ENCODE data around the gene NPC1L1.

The NPC1L1 gene

GRCh38 chr7:44541028-44541869, at the start of gene NPC1L1:
Gene NPC1L1, minus strand, starts transcription at chr7:44541330. Its CDS starts 71 bp downstream, at chr7:44541259.
- no peak for DNase-seq

- no peak for DNase-seq
Observed at GRCh38 chr7:44590910-44591309, 49.8 kb upstream of the NPC1L1 start.

- DNase-seq, result peak; percentile 38
Observed at GRCh38 chr7:44587843-44588711, 46.9 kb upstream of the NPC1L1 start.

GRCh38 chr7:44583146-44583865, 42.2 kb upstream of the NPC1L1 start:
- DNase-seq, result no peak

GRCh38 chr7:44581879-44582603, 40.9 kb upstream of the NPC1L1 start, which contains the start of gene TMED4:
Gene TMED4, minus strand, starts transcription at chr7:44582231. Its CDS starts 25 bp downstream, at chr7:44582206.
- peak; percentile 99 for DNase-seq

- DNase-seq, result no peak
Observed at GRCh38 chr7:44580945-44581878, 40.1 kb upstream of the NPC1L1 start.

- no peak for DNase-seq
Observed at GRCh38 chr7:44576228-44576627, 35.1 kb upstream of the NPC1L1 start.

GRCh38 chr7:44575054-44575453, 33.9 kb upstream of the NPC1L1 start:
- DNase-seq, result no peak

- no peak for DNase-seq
Observed at GRCh38 chr7:44574287-44574872, 33.2 kb upstream of the NPC1L1 start.

GRCh38 chr7:44573464-44574286, 32.5 kb upstream of the NPC1L1 start, which contains the start of gene DDX56:
Gene DDX56, minus strand, starts transcription at chr7:44573908. Its CDS starts 13 bp downstream, at chr7:44573895.
- peak; percentile 93 for DNase-seq

- DNase-seq, result no peak
Observed at GRCh38 chr7:44572771-44573170, 31.6 kb upstream of the NPC1L1 start.

- no peak for DNase-seq
Observed at GRCh38 chr7:44569959-44570358, 28.8 kb upstream of the NPC1L1 start.

- DNase-seq, result no peak
Observed at GRCh38 chr7:44568771-44569560, 27.8 kb upstream of the NPC1L1 start.

- no peak for DNase-seq
Observed at GRCh38 chr7:44567884-44568283, 26.8 kb upstream of the NPC1L1 start.

GRCh38 chr7:44566680-44567079, 25.6 kb upstream of the NPC1L1 start:
- DNase-seq, result no peak

- DNase-seq, result no peak
Observed at GRCh38 chr7:44565795-44566559, 24.8 kb upstream of the NPC1L1 start.

GRCh38 chr7:44565097-44565794, 24.1 kb upstream of the NPC1L1 start:
- DNase-seq, result peak; percentile 12

All from GDM1 (cell line).